Left lung (tissue), 10 donors: ENCODE results near the gene GAPVD1. TPM values are rescaled to one million over a fixed set of nuclear protein-coding genes. Genes with fewer than 3 reads are reported as not detected.

Experiments
- ATAC-seq: fragments of 200-7000 bp; cut with Tn5 transposase; one replicate; pipeline ENCODE4 v1.9.1; 2020; ENCODE audit warnings: moderate library complexity
- DNase-seq, 4 donors: peaks; one replicate each; pipeline ENCODE4 v3.0.0-alpha.2; 2013 to 2020
- H3K27ac ChIP-seq, 2 donors: fragments of 200-600 bp; sonication (generic) in 1 of 2; one replicate each; pipeline versions ENCODE4 v1.5.0 to v1.8.0; 2020 to 2021
- H3K27me3 ChIP-seq, 2 donors: fragments of 200-600 bp; sonication (generic) in 1 of 2; one replicate each; pipeline versions ENCODE4 v1.5.0 to v1.8.0; 2020 to 2021
- H3K36me3 ChIP-seq, 2 donors: fragments of 200-600 bp; sonication (generic) in 1 of 2; one replicate each; pipeline versions ENCODE4 v1.5.0 to v1.8.0; 2020 to 2021
- H3K4me1 ChIP-seq, 2 donors: fragments of 200-600 bp; one replicate each; pipeline ENCODE4 v1.8.0; 2021
- H3K4me3 ChIP-seq, 2 donors: fragments of 200-600 bp; sonication (generic) in 1 of 2; one replicate each; pipeline versions ENCODE4 v1.5.0 to v1.8.0; 2020 to 2021; ENCODE audit warnings: mild to moderate bottlenecking in 1 of 2
- H3K9me3 ChIP-seq, 2 donors: fragments of 200-600 bp; sonication (generic) in 1 of 2; one replicate each; pipeline versions ENCODE4 v1.5.0 to v1.8.0; 2020 to 2021
- CTCF ChIP-seq, 2 donors: fragments of 200-600 bp; sonication (generic) in 1 of 2; IDR thresholded peaks; one replicate each; pipeline versions ENCODE4 v1.5.0 to v1.8.0; 2021; ENCODE audit warnings: antibody characterized with exemption in 2 of 2
- intact Hi-C, 2 donors: fragments of 100-400 bp; cut with DNase I; formaldehyde crosslinking; loops; one replicate each; pipeline versions ENCODE4 v1.11.2 to v1.14.2; 2022
- polyA plus RNA-seq, 6 donors: library from polyadenylated mRNA; unstranded; fragments of 120-200 nt; gene quantifications; one replicate each; pipeline ENCODE4 v1.2.1, GENCODE V29; 2013; ENCODE audit not compliant: insufficient read length in 6 of 6
- total RNA-seq, 2 donors: library from RNA; stranded (reverse); fragmentation: NEBNext Ultra II Directional; extraction: Animal tissue kit (Norgen Biotek cat#: 25700); gene quantifications; one replicate each; pipeline ENCODE4 v1.2.1, GENCODE V29; 2021
- donor health status: DM: no; HTN: yes; CAD: no.
- donor health status: DM: no; HTN: no; CAD: no.

GAPVD1 gene
- total and polyA plus RNA-seq, 8 donors = 39.1 to 63.5 (median 44.2) TPM

GRCh38 chr9:125409217-125409636 is 147.6 kb downstream of the GAPVD1 start:
- Histone ChIP-seq H3K36me3 (no peaks in the 10 kb centered on the region), H3K27ac (no peak overlapping the region), H3K9me3 (no peaks in the 10 kb centered on the region), H3K27me3 (peaks cover 0 to 26% of the 10 kb centered on the region in 2 donors), H3K4me3 (no peak overlapping the region), H3K4me1 (peaks cover 0 to 19% of the 10 kb centered on the region in 2 donors)
- no peak for ATAC-seq
- TF ChIP-seq CTCF (IDR thresholded peaks at IDR 0.05) = no peak
- intact Hi-C loops = loop anchor here in 1 of 2 donors (5.0 kb wide), 1 partner anchor 818 kb away; no protein-coding TSS in a partner anchor
- DNase-seq = no peak

GRCh38 chr9:125409637-125410521 is 148.3 kb downstream of the GAPVD1 start:
- H3K9me3 ChIP-seq = no peaks in the 10 kb centered on the region
- H3K4me1 ChIP-seq = peaks cover 0 to 19% of the 10 kb centered on the region in 2 donors
- DNase-seq (no peak), ATAC-seq (no peak)
- no peaks in the 10 kb centered on the region for H3K36me3 ChIP-seq
- peak overlapping the region in 1 of 2 donors; percentile 19 for H3K4me3 ChIP-seq
- H3K27me3 ChIP-seq = peaks cover 0 to 26% of the 10 kb centered on the region in 2 donors
- H3K27ac ChIP-seq = peak overlapping the region in 1 of 2 donors; percentile 3
- intact Hi-C loops = loop anchor here (5.0 to 10.0 kb wide), 3 partner anchors 225 to 817 kb away; no protein-coding TSS in a partner anchor
- TF ChIP-seq CTCF (IDR thresholded peaks at IDR 0.05) = no peak

GRCh38 chr9:125410522-125410894 is 148.9 kb downstream of the GAPVD1 start:
- H3K9me3 ChIP-seq = no peaks in the 10 kb centered on the region
- peaks cover 0 to 19% of the 10 kb centered on the region in 2 donors for H3K4me1 ChIP-seq
- peak overlapping the region in 1 of 2 donors; percentile 19 for H3K4me3 ChIP-seq
- ATAC-seq (no peak), DNase-seq (no peak)
- no peaks in the 10 kb centered on the region for H3K36me3 ChIP-seq
- intact Hi-C loops = loop anchor here (10.0 kb wide), 2 partner anchors 224 to 814 kb away; no protein-coding TSS in a partner anchor
- no peak for TF ChIP-seq CTCF (IDR thresholded peaks at IDR 0.05)
- H3K27me3 ChIP-seq = peaks cover 0 to 26% of the 10 kb centered on the region in 2 donors
- peak overlapping the region in 1 of 2 donors; percentile 3 for H3K27ac ChIP-seq

- H3K27me3 ChIP-seq = peaks cover 0 to 26% of the 10 kb centered on the region in 2 donors
- H3K36me3 ChIP-seq = no peaks in the 10 kb centered on the region
- H3K27ac ChIP-seq = no peak overlapping the region
- DNase-seq (no peak), ATAC-seq (no peak)
- intact Hi-C loops = loop anchor here (10.0 kb wide), 2 partner anchors 224 to 814 kb away; no protein-coding TSS in a partner anchor
- TF ChIP-seq CTCF (IDR thresholded peaks at IDR 0.05) = no peak
- peaks cover 0 to 19% of the 10 kb centered on the region in 2 donors for H3K4me1 ChIP-seq
- H3K9me3 ChIP-seq = no peaks in the 10 kb centered on the region
- H3K4me3 ChIP-seq = peak overlapping the region in 1 of 2 donors; percentile 19
Observed at GRCh38 chr9:125411171-125411756, 149.6 kb downstream of the GAPVD1 start.

GRCh38 chr9:125412166-125412565 is 150.5 kb downstream of the GAPVD1 start:
- ATAC-seq = no peak
- intact Hi-C loops = loop anchor here (10.0 kb wide), 2 partner anchors 223 to 813 kb away; no protein-coding TSS in a partner anchor
- no peak for TF ChIP-seq CTCF (IDR thresholded peaks at IDR 0.05)

More at GRCh38 chr9:125412166-125412565, 150.5 kb downstream of the GAPVD1 start:
- no peak overlapping the region for H3K4me3 ChIP-seq
- H3K36me3 ChIP-seq = no peaks in the 10 kb centered on the region
- H3K27ac ChIP-seq = no peak overlapping the region
- peaks cover 0 to 19% of the 10 kb centered on the region in 2 donors for H3K4me1 ChIP-seq
- peaks cover 0 to 22% of the 10 kb centered on the region in 2 donors for H3K27me3 ChIP-seq
- DNase-seq = peak in 1 of 4 donors; percentile 55
- no peaks in the 10 kb centered on the region for H3K9me3 ChIP-seq
